ENCODE measurements around the gene PCDHB15. TPM values are rescaled to one million over a fixed set of nuclear protein-coding genes. Genes with fewer than 3 reads are reported as not detected.
"Not testable (repeated sequence)": the region's sequence is repeated elsewhere in the genome, so short reads cannot be mapped to it uniquely, and the experiment has no call there.

The PCDHB15 gene
- total RNA-seq = 1 to 10 TPM in 2 of 5 donors, under 1 TPM in 1, not detected in 2; 0.58 to 6.6 (median 2.2) TPM
- 1 to 10 TPM in 1 of 3 donors, under 1 TPM in 2; 0.44 to 1.2 (median 0.73) TPM for polyA plus RNA-seq
- long read RNA-seq, donor 1, full-length matches to known transcripts = 2 of 2 reads
- long read RNA-seq, donor 1, partial matches to known transcripts = 0 of 2 reads
- long read RNA-seq, donor 1, other reads (novel, unspliced or antisense) = 0 of 2 reads
- long read RNA-seq, donor 2, full-length matches to known transcripts = 3 of 3 reads
- long read RNA-seq, donor 2, partial matches to known transcripts = 0 of 3 reads
- long read RNA-seq, donor 2, other reads (novel, unspliced or antisense) = 0 of 3 reads
- long read RNA-seq, donor 3, full-length matches to known transcripts = 1 of 1 reads
- long read RNA-seq, donor 3, partial matches to known transcripts = 0 of 1 reads
- long read RNA-seq, donor 3, other reads (novel, unspliced or antisense) = 0 of 1 reads
- long read RNA-seq, donor 4 = 0 reads
- long read RNA-seq, donor 5, full-length matches to known transcripts = 4 of 4 reads
- long read RNA-seq, donor 5, partial matches to known transcripts = 0 of 4 reads
- long read RNA-seq, donor 5, other reads (novel, unspliced or antisense) = 0 of 4 reads
- long read RNA-seq, donor 6, full-length matches to known transcripts = 4 of 4 reads
- long read RNA-seq, donor 6, partial matches to known transcripts = 0 of 4 reads
- long read RNA-seq, donor 6, other reads (novel, unspliced or antisense) = 0 of 4 reads
- long read RNA-seq, donor 7, full-length matches to known transcripts = 7 of 7 reads
- long read RNA-seq, donor 7, partial matches to known transcripts = 0 of 7 reads
- long read RNA-seq, donor 7, other reads (novel, unspliced or antisense) = 0 of 7 reads
- long read RNA-seq, donor 8, full-length matches to known transcripts = 3 of 3 reads
- long read RNA-seq, donor 8, partial matches to known transcripts = 0 of 3 reads
- long read RNA-seq, donor 8, other reads (novel, unspliced or antisense) = 0 of 3 reads
- long read RNA-seq, donor 9, full-length matches to known transcripts = 3 of 3 reads
- long read RNA-seq, donor 9, partial matches to known transcripts = 0 of 3 reads
- long read RNA-seq, donor 9, other reads (novel, unspliced or antisense) = 0 of 3 reads
- long read RNA-seq, donor 10, full-length matches to known transcripts = 4 of 4 reads
- long read RNA-seq, donor 10, partial matches to known transcripts = 0 of 4 reads
- long read RNA-seq, donor 10, other reads (novel, unspliced or antisense) = 0 of 4 reads

DNA sequence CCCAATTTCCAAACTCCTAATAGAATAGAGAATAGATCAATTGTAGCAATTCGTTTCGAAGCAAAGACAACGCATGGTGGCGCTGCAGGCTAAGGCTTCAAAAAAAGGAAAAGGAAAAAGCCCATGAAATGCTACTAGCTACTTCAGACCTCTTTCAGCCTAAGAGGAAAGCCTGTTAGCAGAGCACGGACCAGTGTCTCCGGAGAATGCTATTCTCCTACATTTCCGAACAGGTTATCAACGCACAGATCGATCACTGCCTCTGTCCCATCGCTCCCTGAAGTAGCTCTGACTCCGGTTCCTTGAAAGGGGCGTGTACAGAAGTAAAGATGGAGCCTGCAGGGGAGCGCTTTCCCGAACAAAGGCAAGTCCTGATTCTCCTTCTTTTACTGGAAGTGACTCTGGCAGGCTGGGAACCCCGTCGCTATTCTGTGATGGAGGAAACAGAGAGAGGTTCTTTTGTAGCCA, at the start of gene PCDHB15:
PCDHB15 (plus strand) TSS at position 146 of the 468 bp plus-strand sequence; CDS start at position 330, 184 bp downstream.
- H3K9me3 ChIP-seq = peaks cover 66 to 100% (median 95%) of the 10 kb centered on the region in 4 donors

DNA sequence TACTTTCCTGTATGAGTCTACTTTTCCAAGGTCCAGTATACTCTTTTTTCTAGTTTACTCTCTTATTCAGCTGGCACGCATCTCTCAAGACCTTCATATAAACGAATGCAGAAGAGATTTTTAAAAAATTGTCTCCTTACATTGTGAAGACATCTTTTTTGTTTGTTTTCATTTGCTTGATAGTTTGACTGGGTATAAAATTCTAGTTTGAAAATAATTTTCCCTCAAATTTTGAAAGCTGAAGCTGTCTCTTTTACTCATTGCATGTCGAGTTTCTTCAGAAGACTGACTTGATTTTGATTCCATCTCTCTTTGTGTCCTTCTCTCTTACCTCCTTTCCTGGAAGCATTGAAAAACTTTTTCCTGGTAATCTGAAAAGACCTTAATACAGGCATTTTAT, 48.8 kb upstream of the PCDHB15 start:
- no peaks in the 10 kb centered on the region for H3K36me3 ChIP-seq
- H3K27ac ChIP-seq = no peak overlapping the region
- H3K4me1 ChIP-seq = no peaks in the 10 kb centered on the region
- peaks cover 12 to 88% (median 79%) of the 10 kb centered on the region in 4 donors for H3K9me3 ChIP-seq
- H3K27me3 ChIP-seq = peaks cover 0 to 40% (median 0%) of the 10 kb centered on the region in 3 donors
- H3K4me3 ChIP-seq = no peak overlapping the region
- 19 to 56% (median 34%) methylated on average over 3 of the region's 3 CpGs for WGBS, 5 donors
- no peak for TF ChIP-seq POLR2AphosphoS5 (IDR thresholded peaks at IDR 0.05)
- no peak for TF ChIP-seq EP300 (IDR thresholded peaks at IDR 0.05)
- no peak for TF ChIP-seq POLR2A (IDR thresholded peaks at IDR 0.05)
- TF ChIP-seq, protein P1, sequence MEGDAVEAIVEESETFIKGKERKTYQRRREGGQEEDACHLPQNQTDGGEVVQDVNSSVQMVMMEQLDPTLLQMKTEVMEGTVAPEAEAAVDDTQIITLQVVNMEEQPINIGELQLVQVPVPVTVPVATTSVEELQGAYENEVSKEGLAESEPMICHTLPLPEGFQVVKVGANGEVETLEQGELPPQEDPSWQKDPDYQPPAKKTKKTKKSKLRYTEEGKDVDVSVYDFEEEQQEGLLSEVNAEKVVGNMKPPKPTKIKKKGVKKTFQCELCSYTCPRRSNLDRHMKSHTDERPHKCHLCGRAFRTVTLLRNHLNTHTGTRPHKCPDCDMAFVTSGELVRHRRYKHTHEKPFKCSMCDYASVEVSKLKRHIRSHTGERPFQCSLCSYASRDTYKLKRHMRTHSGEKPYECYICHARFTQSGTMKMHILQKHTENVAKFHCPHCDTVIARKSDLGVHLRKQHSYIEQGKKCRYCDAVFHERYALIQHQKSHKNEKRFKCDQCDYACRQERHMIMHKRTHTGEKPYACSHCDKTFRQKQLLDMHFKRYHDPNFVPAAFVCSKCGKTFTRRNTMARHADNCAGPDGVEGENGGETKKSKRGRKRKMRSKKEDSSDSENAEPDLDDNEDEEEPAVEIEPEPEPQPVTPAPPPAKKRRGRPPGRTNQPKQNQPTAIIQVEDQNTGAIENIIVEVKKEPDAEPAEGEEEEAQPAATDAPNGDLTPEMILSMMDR (IDR thresholded peaks at IDR 0.05) = no peak
- intact Hi-C loops (cut with DNase I; ENCODE audit: low total_unique reads) = no loop called here
- no peak for DNase-seq

More for the DNA sequence above, at the start of gene PCDHB15:
- Histone ChIP-seq H3K4me1 (no peaks in the 10 kb centered on the region), H3K27me3 (peaks cover 0 to 15% (median 0%) of the 10 kb centered on the region in 3 donors), H3K36me3 (peaks cover 0 to 22% (median 0%) of the 10 kb centered on the region in 4 donors), H3K4me3 (peak within 1 kb of the TSS in 3 of 4 donors; percentile 15 to 28 (median 23)), H3K27ac (no peak within 1 kb of the TSS)
- TF ChIP-seq, protein P1 (IDR thresholded peaks at IDR 0.05) = no peak
- no peak for TF ChIP-seq EP300 (IDR thresholded peaks at IDR 0.05)
- TF ChIP-seq POLR2AphosphoS5 (IDR thresholded peaks at IDR 0.05) = no peak
- 9 to 16% (median 10%) methylated on average over 16 of the region's 16 CpGs for WGBS, 5 donors
- peak in 1 of 2 donors; percentile 43 for DNase-seq
- intact Hi-C loops (cut with DNase I; ENCODE audit: low total_unique reads) = no loop called here

DNA sequence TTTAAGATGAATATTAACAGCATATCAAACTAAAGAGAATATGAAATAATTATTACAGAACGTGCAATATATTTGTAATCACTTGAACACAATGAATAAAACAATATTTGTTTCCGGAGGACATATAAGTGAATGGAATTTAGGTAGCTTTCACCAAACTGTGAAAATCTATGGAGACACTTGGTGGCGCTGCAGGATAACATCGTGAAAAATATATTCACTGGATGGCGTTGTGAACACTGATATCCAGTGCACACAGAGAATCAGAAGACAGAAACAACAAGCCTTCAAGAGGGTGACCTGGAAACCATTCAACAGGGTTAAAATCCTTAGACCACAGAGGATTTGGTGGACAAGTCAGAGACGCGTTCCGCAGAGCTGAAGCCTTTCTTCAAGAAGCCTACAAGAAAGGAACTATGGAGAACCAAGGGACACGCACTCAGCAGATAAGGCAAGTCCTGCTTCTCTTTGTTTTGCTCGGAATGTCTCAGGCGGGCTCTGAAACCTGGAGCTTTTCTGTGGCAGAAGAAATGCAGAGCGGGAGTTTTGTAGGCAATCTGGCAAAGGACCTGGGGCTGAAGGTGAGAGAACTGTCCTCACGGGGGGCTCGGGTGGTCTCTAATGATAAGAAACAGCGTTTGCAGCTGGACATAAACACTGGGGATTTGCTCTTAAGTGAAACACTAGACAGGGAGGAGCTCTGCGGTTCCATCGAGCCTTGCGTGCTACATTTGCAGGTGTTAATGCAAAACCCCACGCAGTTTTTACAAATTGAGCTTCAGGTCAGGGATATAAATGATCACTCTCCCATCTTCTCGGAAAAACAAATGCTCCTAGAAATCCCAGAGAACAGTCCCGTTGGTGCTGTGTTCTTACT, 45.6 kb upstream of the PCDHB15 start, which contains the start of gene PCDHB11:
PCDHB11 (plus strand) TSS at position 269 of the 877 bp plus-strand sequence; CDS start at position 417, 148 bp downstream.
- Histone ChIP-seq H3K27ac (no peak within 1 kb of the TSS), H3K36me3 (peaks cover 0 to 4% (median 0%) of the 10 kb centered on the region in 4 donors), H3K9me3 (peaks cover 16 to 92% (median 79%) of the 10 kb centered on the region in 4 donors), H3K4me3 (peak within 1 kb of the TSS in 1 of 4 donors; percentile 1), H3K27me3 (peaks cover 0 to 38% (median 0%) of the 10 kb centered on the region in 3 donors), H3K4me1 (no peaks in the 10 kb centered on the region)
- WGBS, 5 donors = 28 to 47% (median 38%) methylated on average over 21 of the region's 21 CpGs
- no peak for TF ChIP-seq POLR2AphosphoS5 (IDR thresholded peaks at IDR 0.05)
- TF ChIP-seq, protein P1 (IDR thresholded peaks at IDR 0.05) = no peak
- TF ChIP-seq POLR2A (IDR thresholded peaks at IDR 0.05) = no peak
- no peak for TF ChIP-seq EP300 (IDR thresholded peaks at IDR 0.05)
- peak in 1 of 2 donors; percentile 18 for DNase-seq
- intact Hi-C loops (cut with DNase I; ENCODE audit: low total_unique reads) = no loop called here

DNA sequence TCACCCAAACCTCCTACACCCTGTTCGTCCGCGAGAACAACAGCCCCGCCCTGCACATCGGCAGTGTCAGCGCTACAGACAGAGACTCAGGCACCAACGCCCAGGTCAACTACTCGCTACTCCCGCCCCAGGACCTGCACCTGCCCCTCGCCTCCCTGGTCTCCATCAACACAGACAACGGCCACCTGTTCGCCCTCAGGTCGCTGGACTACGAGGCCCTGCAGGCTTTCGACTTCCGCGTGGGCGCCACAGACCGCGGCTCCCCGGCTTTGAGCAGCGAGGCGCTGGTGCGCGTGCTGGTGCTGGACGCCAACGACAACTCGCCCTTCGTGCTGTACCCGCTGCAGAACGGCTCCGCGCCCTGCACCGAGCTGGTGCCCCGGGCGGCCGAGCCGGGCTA, 44.1 kb upstream of the PCDHB15 start:
- H3K4me1 ChIP-seq; H3K4me3 ChIP-seq; H3K36me3 ChIP-seq; H3K27ac ChIP-seq; DNase-seq; intact Hi-C loops (cut with DNase I; ENCODE audit: low total_unique reads): not testable (repeated sequence)
- 12 to 59% (median 27%) methylated on average over 9 to 25 of the region's 38 CpGs for WGBS, 5 donors
- H3K27me3 ChIP-seq = peaks cover 0 to 35% (median 0%) of the 10 kb centered on the region in 3 donors
- H3K9me3 ChIP-seq = peaks cover 16 to 94% (median 75%) of the 10 kb centered on the region in 4 donors

DNA sequence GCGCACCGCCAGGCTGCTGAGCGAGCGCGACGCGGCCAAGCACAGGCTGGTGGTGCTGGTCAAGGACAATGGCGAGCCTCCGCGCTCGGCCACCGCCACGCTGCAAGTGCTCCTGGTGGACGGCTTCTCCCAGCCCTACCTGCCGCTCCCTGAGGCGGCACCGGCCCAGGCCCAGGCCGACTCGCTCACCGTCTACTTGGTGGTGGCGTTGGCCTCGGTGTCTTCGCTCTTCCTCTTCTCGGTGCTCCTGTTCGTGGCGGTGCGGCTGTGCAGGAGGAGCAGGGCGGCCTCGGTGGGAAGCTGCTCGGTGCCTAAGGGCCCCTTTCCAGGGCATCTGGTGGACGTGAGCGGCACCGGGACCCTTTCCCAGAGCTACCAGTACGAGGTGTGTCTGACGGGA, 43.5 kb upstream of the PCDHB15 start:
- Histone ChIP-seq H3K9me3 (peaks cover 16 to 93% (median 73%) of the 10 kb centered on the region in 4 donors), H3K27me3 (peaks cover 0 to 35% (median 0%) of the 10 kb centered on the region in 3 donors)
- H3K27ac ChIP-seq; DNase-seq; H3K36me3 ChIP-seq; intact Hi-C loops (cut with DNase I; ENCODE audit: low total_unique reads); H3K4me3 ChIP-seq; H3K4me1 ChIP-seq: not testable (repeated sequence)
- 24 to 48% (median 35%) methylated on average over 8 to 28 of the region's 35 CpGs for WGBS, 5 donors
